MM.1S (cell line): ENCODE results near the gene BMP4.

Source experiments
- DNase-seq: peaks from one replicate; pipeline ENCODE4 v3.0.0-alpha.2; 2015
- H2AFZ ChIP-seq: fragments of 300-600 bp; sonication (generic); 2 replicates; pipeline ENCODE4 v1.6.0; 2016; ENCODE audit warnings: antibody characterized with exemption, low read length
- H3F3A ChIP-seq: fragments of 300-600 bp; sonication (generic); 2 replicates; pipeline ENCODE4 v1.6.1; 2016; ENCODE audit warnings: mild to moderate bottlenecking, antibody characterized with exemption, low read length, moderate library complexity, mixed read lengths; ENCODE audit not compliant: insufficient read depth
- H3K27ac ChIP-seq: fragments of 300-600 bp; sonication (generic); 2 replicates; pipeline ENCODE4 v1.5.1; 2016; ENCODE audit warnings: mild to moderate bottlenecking, low read length
- H3K27me3 ChIP-seq: fragments of 300-600 bp; sonication (generic); replicated peaks from 2 replicates; pipeline ENCODE4 v1.6.0; 2016; ENCODE audit warnings: low read length; ENCODE audit not compliant: insufficient read depth
- H3K36me3 ChIP-seq: fragments of 300-600 bp; sonication (generic); replicated peaks from 2 replicates; pipeline ENCODE4 v1.6.1; 2016; ENCODE audit warnings: mild to moderate bottlenecking, low read length, mixed read lengths; ENCODE audit not compliant: insufficient read depth
- H3K4me1 ChIP-seq: fragments of 300-600 bp; sonication (generic); 2 replicates; pipeline ENCODE4 v1.6.1; 2016; ENCODE audit warnings: low read length, mixed read lengths
- H3K4me2 ChIP-seq: fragments of 300-600 bp; sonication (generic); 2 replicates; pipeline ENCODE4 v1.6.0; 2016; ENCODE audit warnings: low read depth, low read length
- H3K4me3 ChIP-seq: fragments of 300-600 bp; sonication (generic); 2 replicates; pipeline ENCODE4 v1.5.1; 2016; ENCODE audit warnings: low read length, mixed read lengths
- H3K79me2 ChIP-seq: fragments of 300-600 bp; sonication (generic); 2 replicates; pipeline ENCODE4 v1.6.1; 2016; ENCODE audit warnings: mixed run types, low read length, mixed read lengths
- H3K9ac ChIP-seq: fragments of 300-600 bp; sonication (generic); 2 replicates; pipeline ENCODE4 v1.6.1; 2016; ENCODE audit warnings: low read length, mixed read lengths
- H3K9me2 ChIP-seq: fragments of 300-600 bp; sonication (generic); replicated peaks from 2 replicates; pipeline ENCODE4 v1.6.1; 2016; ENCODE audit warnings: mild to moderate bottlenecking, low read length, mixed read lengths; ENCODE audit not compliant: insufficient read depth
- H3K9me3 ChIP-seq: fragments of 300-600 bp; sonication (generic); replicated peaks from 2 replicates; pipeline ENCODE4 v1.6.1; 2016; ENCODE audit warnings: mild to moderate bottlenecking, low read length, mixed read lengths; ENCODE audit not compliant: insufficient read depth
- H4K20me1 ChIP-seq: fragments of 300-600 bp; sonication (generic); 2 replicates; pipeline ENCODE4 v1.6.1; 2016; ENCODE audit warnings: mild to moderate bottlenecking, low read length, moderate library complexity, mixed read lengths; ENCODE audit not compliant: insufficient read depth
- CTCF ChIP-seq: fragments of 300-600 bp; sonication (generic); IDR thresholded peaks from 2 replicates; pipeline ENCODE4 v1.5.1; 2016; ENCODE audit warnings: antibody characterized with exemption, low read length, mixed read lengths
- EZH2 ChIP-seq: fragments of 300-600 bp; sonication (generic); optimal IDR thresholded peaks from 2 replicates; pipeline ENCODE3; 2017; ENCODE audit warnings: low read depth, mild to moderate bottlenecking, antibody characterized with exemption, low read length, mixed read lengths
- EZH2phosphoT487 ChIP-seq: fragments of 300-600 bp; sonication (generic); IDR thresholded peaks from 2 replicates; pipeline ENCODE4 v1.6.1; 2018; ENCODE audit warnings: antibody characterized with exemption, low read length

The BMP4 gene

GRCh38 chr14:53934778-53935414 is 21.7 kb downstream of the BMP4 start:
- Histone ChIP-seq H3F3A (no peaks in the 10 kb centered on the region), H3K36me3 (no peaks in the 10 kb centered on the region), H3K9ac (no peak overlapping the region), H2AFZ (no peak overlapping the region), H3K9me2 (no peaks in the 10 kb centered on the region), H3K9me3 (no peaks in the 10 kb centered on the region), H3K79me2 (no peaks in the 10 kb centered on the region), H3K4me3 (no peak overlapping the region), H3K4me2 (no peak overlapping the region), H3K27ac (no peak overlapping the region), H4K20me1 (no peaks in the 10 kb centered on the region), H3K27me3 (no peaks in the 10 kb centered on the region), H3K4me1 (no peaks in the 10 kb centered on the region)
- no peak for DNase-seq
- TF ChIP-seq EZH2 (no peak), EZH2phosphoT487 (no peak), CTCF (no peak)

GRCh38 chr14:53932966-53933365 is 23.7 kb downstream of the BMP4 start:
- no peaks in the 10 kb centered on the region for H3K79me2 ChIP-seq
- no peak for DNase-seq
- no peaks in the 10 kb centered on the region for H3F3A ChIP-seq
- H2AFZ ChIP-seq, result no peak overlapping the region
- H3K4me1 ChIP-seq, result no peaks in the 10 kb centered on the region
- H3K27ac ChIP-seq, result no peak overlapping the region
- H3K4me2 ChIP-seq, result no peak overlapping the region
- no peaks in the 10 kb centered on the region for H3K36me3 ChIP-seq
- no peak for TF ChIP-seq EZH2
- TF ChIP-seq CTCF, result no peak
- no peak for TF ChIP-seq EZH2phosphoT487
- no peaks in the 10 kb centered on the region for H4K20me1 ChIP-seq
- H3K9me3 ChIP-seq, result no peaks in the 10 kb centered on the region
- H3K4me3 ChIP-seq, result no peak overlapping the region
- no peaks in the 10 kb centered on the region for H3K27me3 ChIP-seq
- no peaks in the 10 kb centered on the region for H3K9me2 ChIP-seq
- H3K9ac ChIP-seq, result no peak overlapping the region

GRCh38 chr14:53929871-53930715 is 26.5 kb downstream of the BMP4 start:
- peak; percentile 35 for DNase-seq

More at GRCh38 chr14:53929871-53930715, 26.5 kb downstream of the BMP4 start:
- H3K36me3 ChIP-seq, result no peaks in the 10 kb centered on the region
- no peak overlapping the region for H3K4me2 ChIP-seq
- no peak overlapping the region for H3K4me3 ChIP-seq
- no peak overlapping the region for H2AFZ ChIP-seq
- no peaks in the 10 kb centered on the region for H4K20me1 ChIP-seq
- TF ChIP-seq EZH2phosphoT487 (no peak), CTCF (peak; percentile 64), EZH2 (no peak)
- H3K4me1 ChIP-seq, result no peaks in the 10 kb centered on the region
- no peaks in the 10 kb centered on the region for H3K79me2 ChIP-seq
- no peaks in the 10 kb centered on the region for H3K9me2 ChIP-seq
- H3F3A ChIP-seq, result no peaks in the 10 kb centered on the region
- no peak overlapping the region for H3K9ac ChIP-seq
- no peaks in the 10 kb centered on the region for H3K27me3 ChIP-seq
- H3K9me3 ChIP-seq, result no peaks in the 10 kb centered on the region
- no peak overlapping the region for H3K27ac ChIP-seq
